HepG2 (cell line): ENCODE results near the gene ZNF384. TPM values are rescaled to one million over a fixed set of nuclear protein-coding genes. Genes with fewer than 3 reads are reported as not detected.

Experiments used
- BCLAF1 ChIP-seq: fragments of 450-650 bp; IDR thresholded peaks from 2 replicates; pipeline ENCODE4 v1.6.1; 2017; ENCODE audit warnings: mild to moderate bottlenecking
- BRCA1 ChIP-seq: sonication (generic); formaldehyde crosslinking; IDR thresholded peaks from 2 replicates; pipeline ENCODE4 v1.4.0; 2020; ENCODE audit warnings: missing genetic modification reagents
- CHD2 ChIP-seq: IDR thresholded peaks from 2 replicates; pipeline ENCODE4 v1.6.1; 2011; ENCODE audit warnings: low read depth, low read length, improper control_type of control experiment
- DZIP1 ChIP-seq: sonication (generic); formaldehyde crosslinking; IDR thresholded peaks from 2 replicates; pipeline ENCODE4 v1.5.0; 2020; ENCODE audit warnings: mild to moderate bottlenecking, missing genetic modification reagents
- FIP1L1 ChIP-seq: fragments of 200-400 bp; formaldehyde crosslinking; IDR thresholded peaks from 2 replicates; pipeline ENCODE4 v1.6.1; 2018; ENCODE audit warnings: low read depth, mild to moderate bottlenecking, low read length, moderate library complexity, borderline replicate concordance; ENCODE audit not compliant: insufficient read depth
- HBP1 ChIP-seq: IDR thresholded peaks from 2 replicates; pipeline ENCODE4 v1.6.1; 2016; ENCODE audit warnings: low read depth, control low read depth
- HOXA7 ChIP-seq: sonication (generic); formaldehyde crosslinking; IDR thresholded peaks from 2 replicates; pipeline ENCODE4 v1.8.1; 2022; ENCODE audit warnings: mild to moderate bottlenecking, missing genetic modification reagents, moderate library complexity
- KDM5A ChIP-seq: fragments of 200-600 bp; sonication (generic); IDR thresholded peaks from 2 replicates; pipeline ENCODE4 v1.7.0; 2018; ENCODE audit warnings: antibody characterized with exemption, mild to moderate bottlenecking, low read length, borderline replicate concordance
- MXD1 ChIP-seq: sonication (generic); formaldehyde crosslinking; IDR thresholded peaks from 2 replicates; pipeline ENCODE4 v1.4.0; 2020; ENCODE audit warnings: mild to moderate bottlenecking, missing genetic modification reagents
- NKX3-1 ChIP-seq: sonication (generic); formaldehyde crosslinking; IDR thresholded peaks from 2 replicates; pipeline ENCODE4 v1.5.0; 2020; ENCODE audit warnings: missing genetic modification reagents
- RXRA ChIP-seq: sonication (generic); formaldehyde crosslinking; IDR thresholded peaks from 2 replicates; pipeline ENCODE4 v1.5.1; 2020; ENCODE audit warnings: missing genetic modification reagents
- TP53 ChIP-seq: sonication (generic); formaldehyde crosslinking; conservative IDR thresholded peaks from 2 replicates; pipeline ENCODE4 v1.4.0; 2020; ENCODE audit warnings: missing genetic modification reagents
- ZNF12 ChIP-seq: sonication (generic); formaldehyde crosslinking; IDR thresholded peaks from 2 replicates; pipeline ENCODE4 v1.5.0; 2020; ENCODE audit warnings: missing genetic modification reagents
- ZNF556 ChIP-seq: sonication (generic); formaldehyde crosslinking; IDR thresholded peaks from 2 replicates; pipeline ENCODE4 v1.4.0; 2020; ENCODE audit warnings: mild to moderate bottlenecking, missing genetic modification reagents, borderline replicate concordance
- ZNF710 ChIP-seq: sonication (generic); formaldehyde crosslinking; IDR thresholded peaks from 2 replicates; pipeline ENCODE4 v1.5.0; 2020; ENCODE audit warnings: mild to moderate bottlenecking, missing genetic modification reagents, borderline replicate concordance
- ZNF83 ChIP-seq: sonication (generic); formaldehyde crosslinking; IDR thresholded peaks from 2 replicates; pipeline ENCODE4 v1.4.0; 2020; ENCODE audit warnings: missing genetic modification reagents, mild to moderate bottlenecking, borderline replicate concordance
- polyA plus RNA-seq, 8 experiments: library from polyadenylated mRNA; depleted of rRNA in 3 of 8; stranded (reverse) in 7 of 8; unstranded in 1 of 8; fragments of >200 nt; fragmentation: Illumina TruSeq in 4 of 8; extraction: Trizol in 4 of 8; gene quantifications; 2 replicates each; pipeline versions ENCODE4 v1.2.1 to v1.2.3, GENCODE V29; 2011 to 2016; ENCODE audit warnings: low read depth in 4 of 8, missing spikeins in 1 of 8, mixed read lengths in 1 of 8; ENCODE audit not compliant: insufficient read depth in 1 of 8
- total RNA-seq, 5 experiments: library from RNA; depleted of rRNA; stranded (reverse); fragments of >200 nt; fragmentation: Illumina TruSeq; extraction: Trizol; gene quantifications; 2 replicates each; pipeline ENCODE4 v1.2.3, GENCODE V29; 2016; ENCODE audit warnings: low read depth in 1 of 5

Gene ZNF384
- total and polyA plus RNA-seq, 2 of the 13 experiments (the other 11 are each of a cell fraction or from before 2014, with no cell fraction given), result 23.6 to 55.3 TPM

GRCh38 chr12:6662906-6663742, 26.1 kb downstream of the ZNF384 start, which contains the start of gene ING4 (continued):
- TF ChIP-seq DZIP1 (CRISPR knock-in tag) (no peak), BRCA1 (CRISPR knock-in tag) (no peak), FIP1L1 (no peak), KDM5A (peak; percentile 98), ZNF710 (CRISPR knock-in tag) (no peak; the same call in 1 of the 2 replicates), ZNF83 (CRISPR knock-in tag) (no peak), RXRA (0 out of 2 replicates have a peak, but pooled peaks have one; percentile 45), MXD1 (no peak), ZNF556 (no peak), HBP1 (CRISPR knock-in tag) (peak; percentile 82), TP53 (CRISPR knock-in tag) (no peak), NKX3-1 (no peak), ZNF12 (CRISPR knock-in tag) (no peak), CHD2 (peak; percentile 58; the same call in 1 of the 2 replicates), HOXA7 (no peak), BCLAF1 (no peak)
